GM12878 (cell line): ENCODE data around the gene BCL2. TPM values are rescaled to one million over a fixed set of nuclear protein-coding genes. Genes with fewer than 3 reads are reported as not detected.

Experiments used
- ATAC-seq: fragments of 200-7000 bp; cut with Tn5 transposase; 3 replicates; pipeline ENCODE4 v1.9.1; 2020; ENCODE audit warnings: mild to moderate bottlenecking, moderate library complexity
- BruUV-seq: library from RNA; stranded (reverse); fragments of 400-500 nt; replicated peaks from 2 replicates; lab custom pipeline; 2021; lab: Mats Ljungman, UMichigan
- CTCF ChIA-PET: fragments of 300-600 bp; sonication (Branson Sonifier 250); formaldehyde crosslinking; extraction: SDS; loops from one replicate; lab custom pipeline; 2021; ENCODE audit warnings: inconsistent platforms; lab: Yijun Ruan, JAX
- POLR2A ChIA-PET: fragments of 350-600 bp; formaldehyde crosslinking; extraction: SDS; loops from one replicate; lab custom pipeline; 2021; ENCODE audit warnings: inconsistent platforms; lab: Charles Lee
- RAD21 ChIA-PET: fragments of 300-600 bp; sonication (Branson Sonifier 250); formaldehyde crosslinking; loops from one replicate; lab custom pipeline; 2023; ENCODE audit warnings: antibody characterized with exemption; ENCODE audit not compliant: unreplicated experiment; lab: Charles Lee
- SMC1A ChIA-PET: fragments of 300-600 bp; sonication (Branson Sonifier 250); formaldehyde crosslinking; loops from one replicate; lab custom pipeline; 2023; ENCODE audit not compliant: unreplicated experiment, uncharacterized antibody; lab: Charles Lee
- DNase-seq: peaks from one replicate; pipeline ENCODE4 v3.0.0-alpha.2; 2011; ENCODE audit warnings: low read depth, low spot score
- FAIRE-seq: peaks from 3 replicates; lab custom pipeline; 2011; peaks lifted over from hg19 to GRCh38; lab: Jason Lieb, UNC
- H2AFZ ChIP-seq: 2 replicates; pipeline ENCODE4 v1.6.0; 2011; ENCODE audit warnings: low read depth, low read length, control low read depth; ENCODE audit not compliant: control insufficient read depth
- H3K27ac ChIP-seq: 2 replicates; pipeline ENCODE4 v1.5.1; 2011; ENCODE audit warnings: control low read depth; ENCODE audit not compliant: control insufficient read depth, insufficient read depth
- H3K27me3 ChIP-seq, 2 experiments: replicated peaks in 1 of 2; 2 replicates each; pipeline versions ENCODE4 v1.6.0 to v1.6.1; 2011; ENCODE audit warnings: low read length in 1 of 2; ENCODE audit not compliant: control insufficient read depth in 2 of 2, insufficient read depth in 2 of 2
- H3K36me3 ChIP-seq, 2 experiments: 2 replicates each; pipeline ENCODE4 v1.5.1; 2011; ENCODE audit warnings: low read length in 1 of 2; ENCODE audit not compliant: control insufficient read depth in 2 of 2, insufficient read depth in 2 of 2
- H3K4me1 ChIP-seq: 2 replicates; pipeline ENCODE4 v1.6.1; 2011; ENCODE audit warnings: mild to moderate bottlenecking, low read length, moderate library complexity, mixed read lengths; ENCODE audit not compliant: control insufficient read depth, insufficient read depth
- H3K4me2 ChIP-seq: 2 replicates; pipeline ENCODE4 v1.6.0; 2011; ENCODE audit warnings: control low read depth; ENCODE audit not compliant: control insufficient read depth, insufficient read depth
- H3K4me3 ChIP-seq: fragments of 200-600 bp; sonication (generic); 2 replicates; pipeline ENCODE4 v1.5.1; 2016
- H3K79me2 ChIP-seq: 2 replicates; pipeline ENCODE4 v1.6.0; 2011; ENCODE audit warnings: low read length; ENCODE audit not compliant: control insufficient read depth, insufficient read depth
- H3K9ac ChIP-seq: 2 replicates; pipeline ENCODE4 v1.8.0; 2011; ENCODE audit warnings: low read length, control low read depth, mixed read lengths; ENCODE audit not compliant: control insufficient read depth, insufficient read depth
- H3K9me3 ChIP-seq: replicated peaks from 3 replicates; pipeline ENCODE4 v1.5.1; 2011; ENCODE audit warnings: mild to moderate bottlenecking, low read length; ENCODE audit not compliant: control insufficient read depth, insufficient read depth
- H4K20me1 ChIP-seq: 2 replicates; pipeline ENCODE4 v1.6.0; 2011; ENCODE audit not compliant: control insufficient read depth, insufficient read depth
- EP300 ChIP-seq, 2 experiments: fragments of 150-350 bp in 1 of 2; IDR thresholded peaks; 2 replicates each; pipeline ENCODE4 v1.6.1; 2011 to 2012; ENCODE audit warnings: low read depth in 2 of 2, low read length in 2 of 2, borderline replicate concordance in 1 of 2, improper control_type of control experiment in 1 of 2, inconsistent platforms in 1 of 2; ENCODE audit not compliant: control insufficient read depth in 1 of 2
- FOS ChIP-seq: IDR thresholded peaks from 3 replicates; pipeline ENCODE4 v1.6.1; 2011; ENCODE audit warnings: borderline replicate concordance; ENCODE audit not compliant: insufficient read length; ENCODE audit errors: extremely low read depth
- FOXK2 ChIP-seq: fragments of 450-650 bp; IDR thresholded peaks from 2 replicates; pipeline ENCODE4 v1.6.1; 2017; ENCODE audit warnings: mild to moderate bottlenecking, moderate library complexity
- KDM1A ChIP-seq: fragments of 200-600 bp; sonication (generic); IDR thresholded peaks from 2 replicates; pipeline ENCODE4 v1.6.1; 2016; ENCODE audit warnings: borderline replicate concordance
- SMC3 ChIP-seq: IDR thresholded peaks from 2 replicates; pipeline ENCODE4 v1.6.1; 2011; ENCODE audit warnings: low read length, improper control_type of control experiment, borderline replicate concordance
- WGBS: methylation state at CpG from one replicate; pipeline ENCODE4 v1.1.6; 2016; ENCODE audit warnings: low lambda C conversion rate; ENCODE audit not compliant: insufficient replicate concordance, insufficient coverage; ENCODE audit errors: missing lambda C conversion rate; 5-methylcytosine and 5-hydroxymethylcytosine counted together
- in situ Hi-C: fragments of 300-500 bp; cut with MboI; formaldehyde crosslinking; loops from 9 replicates; pipeline ENCODE4 v1.14.3; 2018; ENCODE audit warnings: mixed read lengths
- intact Hi-C: fragments of 100-400 bp; cut with micrococcal nuclease; formaldehyde crosslinking; loops from one replicate; pipeline ENCODE4 v1.14.2; 2022; ENCODE audit not compliant: unreplicated experiment
- polyA plus RNA-seq, 11 experiments: library from polyadenylated mRNA; depleted of rRNA in 4 of 11; unstranded in 6 of 11; stranded (reverse) in 5 of 11; fragments of >200 nt; fragmentation: Nextera tagmentation in 4 of 11; fragmentation: Illumina TruSeq in 1 of 11; extraction: Ambion mirVana in 4 of 11; extraction: Trizol in 1 of 11; gene quantifications; 1 replicate in 1 of 11; 2 replicates in 10 of 11; pipeline versions ENCODE4 v1.2.1 to v1.2.3, GENCODE V29; 2011 to 2016; ENCODE audit warnings: inconsistent platforms in 2 of 11, missing spikeins in 2 of 11, low read depth in 1 of 11
- total RNA-seq, 4 experiments: library from RNA; depleted of rRNA in 3 of 4; stranded (reverse); fragments of >200 nt in 3 of 4; fragmentation: Illumina TruSeq in 1 of 4; extraction: Trizol in 1 of 4; gene quantifications; 2 replicates each; pipeline versions ENCODE4 v1.2.1 to v1.2.3, GENCODE V29; 2013 to 2021
- TF ChIP-seq, protein P1 (sequence below): fragments of 450-650 bp; IDR thresholded peaks from 2 replicates; pipeline ENCODE4 v1.6.1; 2017; ENCODE audit warnings: borderline replicate concordance

Gene BCL2
- total and polyA plus RNA-seq, 10 of the 15 experiments (the other 5 are each of a cell fraction or from before 2014, with no cell fraction given), result 4.1 to 47.8 (median 19.3) TPM

- Histone ChIP-seq H3K4me1 (no peaks in the 10 kb centered on the region), H3K79me2 (peaks cover 17% of the 10 kb centered on the region), H3K27me3 (no peaks in the 10 kb centered on the region), H3K4me3 (no peak overlapping the region), H3K36me3 (no peaks in the 10 kb centered on the region), H3K9me3 (no peaks in the 10 kb centered on the region; the same call in 1 of the 3 replicates), H2AFZ (no peak overlapping the region), H4K20me1 (no peaks in the 10 kb centered on the region), H3K9ac (no peak overlapping the region), H3K4me2 (peak overlapping the region; percentile 52; the same call in 1 of the 2 replicates), H3K27ac (no peak overlapping the region)
- WGBS, result 96% methylated on average over 4 of the region's 4 CpGs
- CTCF ChIA-PET, result interaction anchor here (0.6 kb wide), 1 partner anchor 686 kb away, joined by 3 read pairs; no protein-coding TSS in a partner anchor
- intact Hi-C loops, result no loop called here
- ATAC-seq (no peak), DNase-seq (no peak), FAIRE-seq (no peak)
- POLR2A ChIA-PET, result interaction anchor here (0.6 kb wide), 1 partner anchor 57 kb away, joined by 4 read pairs; no protein-coding TSS in a partner anchor
- RAD21 ChIA-PET, result no interaction called here
- in situ Hi-C loops, result no loop called here
- BruUV-seq, result no TSS peak
- SMC1A ChIA-PET, result interaction anchor here (0.8 to 1.5 kb wide), 4 partner anchors 13 to 99 kb away, joined by 3 to 8 read pairs (median 4); no protein-coding TSS in a partner anchor
- no peak for TF ChIP-seq FOXK2
- TF ChIP-seq SMC3, result no peak
- TF ChIP-seq FOS, result no peak
- no peak for TF ChIP-seq KDM1A
- TF ChIP-seq, protein P1, sequence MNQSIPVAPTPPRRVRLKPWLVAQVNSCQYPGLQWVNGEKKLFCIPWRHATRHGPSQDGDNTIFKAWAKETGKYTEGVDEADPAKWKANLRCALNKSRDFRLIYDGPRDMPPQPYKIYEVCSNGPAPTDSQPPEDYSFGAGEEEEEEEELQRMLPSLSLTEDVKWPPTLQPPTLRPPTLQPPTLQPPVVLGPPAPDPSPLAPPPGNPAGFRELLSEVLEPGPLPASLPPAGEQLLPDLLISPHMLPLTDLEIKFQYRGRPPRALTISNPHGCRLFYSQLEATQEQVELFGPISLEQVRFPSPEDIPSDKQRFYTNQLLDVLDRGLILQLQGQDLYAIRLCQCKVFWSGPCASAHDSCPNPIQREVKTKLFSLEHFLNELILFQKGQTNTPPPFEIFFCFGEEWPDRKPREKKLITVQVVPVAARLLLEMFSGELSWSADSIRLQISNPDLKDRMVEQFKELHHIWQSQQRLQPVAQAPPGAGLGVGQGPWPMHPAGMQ, result no peak
- no peak for TF ChIP-seq EP300 (IDR thresholded peaks at IDR 0.05; ENCODE audit: borderline replicate concordance in 1 of 2, control insufficient read depth in 1 of 2, low read depth in 2 of 2, low read length in 2 of 2)
Measured at GRCh38 chr18:63368611-63369010, 49.0 kb upstream of the BCL2 start.
